Liver (tissue), 9 donors: Measurements from ENCODE around the gene AADAC. TPM values are rescaled to one million over a fixed set of nuclear protein-coding genes. Genes with fewer than 3 reads are reported as not detected.

Experiments
- DNase-seq: peaks from one replicate; pipeline ENCODE4 v3.0.0-alpha.2; 2017; ENCODE audit warnings: low spot score
- H3K27ac ChIP-seq, 2 donors: one replicate each; pipeline ENCODE4 v1.7.0; 2013; ENCODE audit warnings: inconsistent platforms in 2 of 2, low read length in 2 of 2, control low read depth in 1 of 2, low read depth in 1 of 2, mild to moderate bottlenecking in 1 of 2
- H3K27me3 ChIP-seq, 4 donors: one replicate each; pipeline versions ENCODE4 v1.6.1 to v1.7.0; 2013; ENCODE audit warnings: low read length in 3 of 4, inconsistent platforms in 1 of 4, mild to moderate bottlenecking in 1 of 4, moderate library complexity in 1 of 4; ENCODE audit not compliant: control insufficient read depth in 4 of 4, insufficient read depth in 4 of 4
- H3K36me3 ChIP-seq, 4 donors: one replicate each; pipeline versions ENCODE4 v1.6.1 to v1.7.0; 2013; ENCODE audit warnings: low read length in 3 of 4, mild to moderate bottlenecking in 3 of 4, low read depth in 1 of 4, moderate library complexity in 1 of 4; ENCODE audit not compliant: control insufficient read depth in 4 of 4, insufficient read depth in 3 of 4
- H3K4me1 ChIP-seq, 4 donors: one replicate each; pipeline versions ENCODE4 v1.6.1 to v1.7.0; 2013; ENCODE audit warnings: low read length in 3 of 4, mild to moderate bottlenecking in 3 of 4, moderate library complexity in 1 of 4; ENCODE audit not compliant: control insufficient read depth in 4 of 4, insufficient read depth in 4 of 4
- H3K4me3 ChIP-seq, 3 donors: one replicate each; pipeline versions ENCODE4 v1.6.1 to v1.7.0; 2013; ENCODE audit warnings: low read length in 3 of 3, control low read depth in 1 of 3, low read depth in 1 of 3, mild to moderate bottlenecking in 1 of 3
- H3K9ac ChIP-seq, 2 donors: one replicate each; pipeline ENCODE4 v1.7.0; 2013; ENCODE audit warnings: low read length in 2 of 2, mild to moderate bottlenecking in 2 of 2, moderate library complexity in 2 of 2, control low read depth in 1 of 2, low read depth in 1 of 2
- H3K9me3 ChIP-seq, 4 donors: one replicate each; pipeline versions ENCODE4 v1.6.1 to v1.7.0; 2013; ENCODE audit warnings: low read length in 3 of 4; ENCODE audit not compliant: control insufficient read depth in 4 of 4
- EGR1 ChIP-seq, 2 donors: IDR thresholded peaks; 2 replicates each; pipeline ENCODE4 v1.6.1; 2016 to 2018; ENCODE audit warnings: antibody characterized with exemption in 2 of 2, low read depth in 2 of 2
- FOXA1 ChIP-seq: IDR thresholded peaks from 2 replicates; pipeline ENCODE4 v1.6.1; 2016; ENCODE audit warnings: antibody characterized with exemption
- FOXA2 ChIP-seq: IDR thresholded peaks from 2 replicates; pipeline ENCODE4 v1.6.1; 2016; ENCODE audit warnings: antibody characterized with exemption
- GABPA ChIP-seq, 2 donors: IDR thresholded peaks in 1 of 2; conservative IDR thresholded peaks in 1 of 2; 2 replicates each; pipeline ENCODE4 v1.6.1; 2016; ENCODE audit warnings: antibody characterized with exemption in 2 of 2, mild to moderate bottlenecking in 1 of 2, moderate library complexity in 1 of 2
- HNF4A ChIP-seq, 2 donors: conservative IDR thresholded peaks; 2 replicates each; pipeline ENCODE4 v1.6.1; 2016; ENCODE audit warnings: antibody characterized with exemption in 2 of 2, mild to moderate bottlenecking in 2 of 2
- HNF4G ChIP-seq: IDR thresholded peaks from 2 replicates; pipeline ENCODE4 v1.6.1; 2016; ENCODE audit warnings: antibody characterized with exemption
- JUND ChIP-seq, 2 donors: IDR thresholded peaks; 2 replicates each; pipeline ENCODE4 v1.6.1; 2016; ENCODE audit warnings: antibody characterized with exemption in 2 of 2
- NR2F2 ChIP-seq: IDR thresholded peaks from 2 replicates; pipeline ENCODE4 v1.6.1; 2016; ENCODE audit warnings: antibody characterized with exemption
- RAD21 ChIP-seq, 2 donors: IDR thresholded peaks; 2 replicates each; pipeline ENCODE4 v1.6.1; 2016; ENCODE audit warnings: antibody characterized with exemption in 2 of 2, mild to moderate bottlenecking in 2 of 2
- REST ChIP-seq: IDR thresholded peaks from 2 replicates; pipeline ENCODE4 v1.6.1; 2016; ENCODE audit warnings: antibody characterized with exemption, mild to moderate bottlenecking
- RXRA ChIP-seq, 2 donors: IDR thresholded peaks; 2 replicates each; pipeline ENCODE4 v1.6.1; 2017 to 2018; ENCODE audit warnings: antibody characterized with exemption in 2 of 2, mild to moderate bottlenecking in 1 of 2
- TAF1 ChIP-seq: conservative IDR thresholded peaks from 2 replicates; pipeline ENCODE4 v1.6.1; 2016; ENCODE audit warnings: antibody characterized with exemption, mild to moderate bottlenecking
- YY1 ChIP-seq: IDR thresholded peaks from 2 replicates; pipeline ENCODE4 v1.6.1; 2016; ENCODE audit warnings: antibody characterized with exemption, mild to moderate bottlenecking
- WGBS: extraction: QIAGEN DNeasy Blood & Tissue Kit; methylation state at CpG from one replicate; pipeline ENCODE4 v1.1.7; 2013; 5-methylcytosine and 5-hydroxymethylcytosine counted together
- polyA plus RNA-seq, 2 donors: library from polyadenylated mRNA; stranded (reverse) in 1 of 2; unstranded in 1 of 2; fragments of 200-250 nt in 1 of 2; fragments of >200 nt in 1 of 2; fragmentation: Nextera tagmentation in 1 of 2; extraction: Ambion mirVana in 1 of 2; gene quantifications; one replicate each; pipeline versions ENCODE4 v1.2.1 to v1.2.3, GENCODE V29; 2013 to 2015
- total RNA-seq, 2 donors: library from RNA; depleted of rRNA; stranded (reverse); fragments of >200 nt; gene quantifications; one replicate each; pipeline ENCODE4 v1.2.3, GENCODE V29; 2014
- TF ChIP-seq, protein P1 (sequence below): IDR thresholded peaks from 2 replicates; pipeline ENCODE4 v1.6.1; 2016; ENCODE audit warnings: antibody characterized with exemption
- TF ChIP-seq, protein P2 (sequence below): IDR thresholded peaks from 2 replicates; pipeline ENCODE4 v1.6.1; 2016; ENCODE audit warnings: antibody characterized with exemption
- TF ChIP-seq, protein P3 (sequence below): IDR thresholded peaks from 2 replicates; pipeline ENCODE4 v1.6.1; 2016; ENCODE audit warnings: antibody characterized with exemption
- TF ChIP-seq, protein P4 (sequence below): fragments of 150-350 bp; IDR thresholded peaks from 2 replicates; pipeline ENCODE4 v1.5.1; 2017; ENCODE audit warnings: improper control_type of control experiment, low read depth, low read length; ENCODE audit not compliant: missing input control
- donor health status: healthy.
- donor health status: healthy.
- donor health status: healthy.
- donor health status: healthy.
- donor health status: healthy.

The AADAC gene
- total and polyA plus RNA-seq, 4 donors, result 144 to 321 (median 281) TPM

DNA sequence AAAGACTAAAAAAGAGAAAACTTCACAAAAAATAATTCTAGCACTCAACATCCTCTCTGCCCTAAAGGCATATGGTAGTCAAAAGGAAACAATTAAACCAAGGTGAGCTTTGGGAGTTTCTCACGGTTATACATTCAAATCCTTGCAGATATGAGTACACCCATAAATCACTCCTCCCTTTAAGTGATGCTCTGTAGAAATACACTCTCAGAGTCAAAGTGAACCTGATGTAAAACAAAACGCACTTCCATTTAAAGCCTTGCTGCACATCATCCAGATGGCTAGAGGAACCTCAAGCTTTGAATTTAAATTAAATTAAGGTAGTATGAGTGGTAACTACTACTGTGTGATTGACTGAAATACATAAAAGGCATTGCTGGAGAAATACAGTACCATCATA is 36.0 kb upstream of the AADAC start:
- Histone ChIP-seq H3K4me3 (no peak overlapping the region), H3K9ac (no peak overlapping the region), H3K36me3 (no peaks in the 10 kb centered on the region), H3K27ac (no peak overlapping the region), H3K9me3 (no peaks in the 10 kb centered on the region), H3K4me1 (peaks cover 0 to 4% (median under 1%) of the 10 kb centered on the region in 4 donors), H3K27me3 (no peaks in the 10 kb centered on the region)
- no peak for DNase-seq
- 94% methylated on average over 2 of the region's 2 CpGs for WGBS
- no peak for TF ChIP-seq FOXA1
- TF ChIP-seq HNF4A (conservative IDR thresholded peaks at IDR 0.05), result no peak
- TF ChIP-seq RAD21 (IDR thresholded peaks at IDR 0.05), result no peak
- TF ChIP-seq JUND (IDR thresholded peaks at IDR 0.05), result no peak
- TF ChIP-seq, protein P1, sequence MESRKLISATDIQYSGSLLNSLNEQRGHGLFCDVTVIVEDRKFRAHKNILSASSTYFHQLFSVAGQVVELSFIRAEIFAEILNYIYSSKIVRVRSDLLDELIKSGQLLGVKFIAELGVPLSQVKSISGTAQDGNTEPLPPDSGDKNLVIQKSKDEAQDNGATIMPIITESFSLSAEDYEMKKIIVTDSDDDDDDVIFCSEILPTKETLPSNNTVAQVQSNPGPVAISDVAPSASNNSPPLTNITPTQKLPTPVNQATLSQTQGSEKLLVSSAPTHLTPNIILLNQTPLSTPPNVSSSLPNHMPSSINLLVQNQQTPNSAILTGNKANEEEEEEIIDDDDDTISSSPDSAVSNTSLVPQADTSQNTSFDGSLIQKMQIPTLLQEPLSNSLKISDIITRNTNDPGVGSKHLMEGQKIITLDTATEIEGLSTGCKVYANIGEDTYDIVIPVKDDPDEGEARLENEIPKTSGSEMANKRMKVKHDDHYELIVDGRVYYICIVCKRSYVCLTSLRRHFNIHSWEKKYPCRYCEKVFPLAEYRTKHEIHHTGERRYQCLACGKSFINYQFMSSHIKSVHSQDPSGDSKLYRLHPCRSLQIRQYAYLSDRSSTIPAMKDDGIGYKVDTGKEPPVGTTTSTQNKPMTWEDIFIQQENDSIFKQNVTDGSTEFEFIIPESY, result no peak
- TF ChIP-seq, protein P2, sequence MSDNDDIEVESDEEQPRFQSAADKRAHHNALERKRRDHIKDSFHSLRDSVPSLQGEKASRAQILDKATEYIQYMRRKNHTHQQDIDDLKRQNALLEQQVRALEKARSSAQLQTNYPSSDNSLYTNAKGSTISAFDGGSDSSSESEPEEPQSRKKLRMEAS, result no peak
- TF ChIP-seq REST, result no peak

DNA sequence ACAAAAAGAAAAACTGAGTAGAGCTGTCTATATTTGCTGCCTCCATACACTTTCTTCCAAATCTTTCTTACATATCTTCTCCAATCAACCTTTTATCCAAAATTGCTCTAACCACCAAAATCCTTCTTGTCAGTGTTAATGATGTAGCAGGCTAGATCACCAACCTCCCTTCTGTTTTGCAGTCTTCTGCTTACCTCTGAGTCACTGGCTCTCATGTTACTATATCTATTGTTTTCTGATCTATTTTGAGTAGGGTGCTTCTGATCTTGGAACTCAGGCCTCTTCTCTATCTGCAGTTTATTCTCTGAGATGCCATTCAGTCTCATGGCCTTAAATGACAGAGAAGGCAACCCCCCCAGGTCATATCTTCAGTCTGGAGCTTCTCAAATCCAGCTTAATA is 26.3 kb upstream of the AADAC start:
- no peaks in the 10 kb centered on the region for H3K9me3 ChIP-seq
- H3K4me1 ChIP-seq, result no peaks in the 10 kb centered on the region
- H3K4me3 ChIP-seq, result no peak overlapping the region
- H3K27ac ChIP-seq, result no peak overlapping the region
- DNase-seq, result no peak
- no peak overlapping the region for H3K9ac ChIP-seq
- no peaks in the 10 kb centered on the region for H3K27me3 ChIP-seq
- no peaks in the 10 kb centered on the region for H3K36me3 ChIP-seq
- TF ChIP-seq RAD21 (IDR thresholded peaks at IDR 0.05), result no peak
- TF ChIP-seq, protein P2, result no peak
- TF ChIP-seq EGR1 (IDR thresholded peaks at IDR 0.05; ENCODE audit: low read depth in 2 of 2), result no peak
- TF ChIP-seq HNF4G, result no peak
- no peak for TF ChIP-seq FOXA2
- TF ChIP-seq, protein P3, sequence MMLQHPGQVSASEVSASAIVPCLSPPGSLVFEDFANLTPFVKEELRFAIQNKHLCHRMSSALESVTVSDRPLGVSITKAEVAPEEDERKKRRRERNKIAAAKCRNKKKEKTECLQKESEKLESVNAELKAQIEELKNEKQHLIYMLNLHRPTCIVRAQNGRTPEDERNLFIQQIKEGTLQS, result no peak
- TF ChIP-seq FOXA1, result no peak
- no peak for TF ChIP-seq JUND (IDR thresholded peaks at IDR 0.05)
- TF ChIP-seq RXRA (IDR thresholded peaks at IDR 0.05), result no peak
- no peak for TF ChIP-seq YY1
- TF ChIP-seq, protein P4, sequence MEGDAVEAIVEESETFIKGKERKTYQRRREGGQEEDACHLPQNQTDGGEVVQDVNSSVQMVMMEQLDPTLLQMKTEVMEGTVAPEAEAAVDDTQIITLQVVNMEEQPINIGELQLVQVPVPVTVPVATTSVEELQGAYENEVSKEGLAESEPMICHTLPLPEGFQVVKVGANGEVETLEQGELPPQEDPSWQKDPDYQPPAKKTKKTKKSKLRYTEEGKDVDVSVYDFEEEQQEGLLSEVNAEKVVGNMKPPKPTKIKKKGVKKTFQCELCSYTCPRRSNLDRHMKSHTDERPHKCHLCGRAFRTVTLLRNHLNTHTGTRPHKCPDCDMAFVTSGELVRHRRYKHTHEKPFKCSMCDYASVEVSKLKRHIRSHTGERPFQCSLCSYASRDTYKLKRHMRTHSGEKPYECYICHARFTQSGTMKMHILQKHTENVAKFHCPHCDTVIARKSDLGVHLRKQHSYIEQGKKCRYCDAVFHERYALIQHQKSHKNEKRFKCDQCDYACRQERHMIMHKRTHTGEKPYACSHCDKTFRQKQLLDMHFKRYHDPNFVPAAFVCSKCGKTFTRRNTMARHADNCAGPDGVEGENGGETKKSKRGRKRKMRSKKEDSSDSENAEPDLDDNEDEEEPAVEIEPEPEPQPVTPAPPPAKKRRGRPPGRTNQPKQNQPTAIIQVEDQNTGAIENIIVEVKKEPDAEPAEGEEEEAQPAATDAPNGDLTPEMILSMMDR, result no peak
- no peak for TF ChIP-seq NR2F2
- no peak for TF ChIP-seq TAF1
- no peak for TF ChIP-seq GABPA (IDR thresholded peaks at IDR 0.05 in 1 of 2, conservative IDR thresholded peaks at IDR 0.05 in 1 of 2)
- no peak for TF ChIP-seq REST
